ENCODE data around the gene TRAF7.
A peak's percentile ranks its signal among the peaks of the same experiment; 100 is the strongest.

The TRAF7 gene

GRCh38 chr16:2205104-2205966, 49.8 kb downstream of the TRAF7 start, which contains the start of gene MLST8:
Gene MLST8, plus strand, starts transcription at chr16:2205454. Its CDS starts 632 bp downstream, at chr16:2206086.
- DNase-seq: peak; percentile 78 to 90

DNA sequence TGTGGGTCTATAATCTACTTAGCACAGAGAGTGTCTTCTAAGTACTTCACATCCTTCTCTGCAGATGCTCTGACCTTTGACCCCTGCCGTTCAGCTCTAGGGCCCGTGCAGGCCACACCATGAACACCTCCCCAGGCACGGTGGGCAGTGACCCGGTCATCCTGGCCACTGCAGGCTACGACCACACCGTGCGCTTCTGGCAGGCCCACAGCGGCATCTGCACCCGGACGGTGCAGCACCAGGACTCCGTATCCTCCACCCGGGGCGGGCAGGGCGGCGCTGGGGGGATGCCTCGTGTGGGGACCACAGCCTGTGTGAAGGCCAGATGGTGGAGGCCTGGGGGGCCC, 50.4 kb downstream of the TRAF7 start:
- no peak for DNase-seq

DNA sequence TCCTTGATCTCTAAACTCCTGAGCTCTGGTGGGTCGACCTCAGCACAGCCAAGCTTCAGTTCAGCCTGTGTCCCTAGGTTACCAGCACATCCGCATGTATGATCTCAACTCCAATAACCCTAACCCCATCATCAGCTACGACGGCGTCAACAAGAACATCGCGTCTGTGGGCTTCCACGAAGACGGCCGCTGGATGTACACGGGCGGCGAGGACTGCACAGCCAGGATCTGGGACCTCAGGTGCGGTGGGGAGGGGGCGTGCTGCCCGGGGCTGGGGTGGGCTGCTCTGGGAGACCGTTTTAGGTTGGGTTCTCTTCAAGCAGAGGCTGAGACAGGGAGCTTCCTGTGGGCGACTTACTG, 50.8 kb downstream of the TRAF7 start:
- DNase-seq: no peak

GRCh38 chr16:2206780-2207433, 51.3 kb downstream of the TRAF7 start:
- no peak for DNase-seq

DNA sequence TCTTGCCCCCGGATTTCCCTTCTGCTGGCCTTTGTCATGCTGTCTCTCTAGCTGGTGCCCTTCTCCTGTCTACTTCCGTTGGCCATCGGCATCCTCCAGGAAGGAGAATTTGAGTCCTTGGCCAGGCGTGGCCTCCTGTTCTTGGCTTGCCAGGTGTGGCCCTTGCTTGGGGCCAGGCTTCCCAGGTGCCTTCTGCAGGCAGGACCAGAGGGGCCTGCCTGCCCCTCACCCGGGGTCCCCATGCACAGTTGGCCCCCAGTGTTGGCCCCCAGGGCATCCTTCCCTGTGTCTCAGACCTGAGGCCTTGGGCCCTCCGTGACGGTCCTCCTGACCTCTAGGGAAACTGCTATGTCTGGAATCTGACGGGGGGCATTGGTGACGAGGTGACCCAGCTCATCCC, 52.3 kb downstream of the TRAF7 start:
- no peak for DNase-seq

DNA sequence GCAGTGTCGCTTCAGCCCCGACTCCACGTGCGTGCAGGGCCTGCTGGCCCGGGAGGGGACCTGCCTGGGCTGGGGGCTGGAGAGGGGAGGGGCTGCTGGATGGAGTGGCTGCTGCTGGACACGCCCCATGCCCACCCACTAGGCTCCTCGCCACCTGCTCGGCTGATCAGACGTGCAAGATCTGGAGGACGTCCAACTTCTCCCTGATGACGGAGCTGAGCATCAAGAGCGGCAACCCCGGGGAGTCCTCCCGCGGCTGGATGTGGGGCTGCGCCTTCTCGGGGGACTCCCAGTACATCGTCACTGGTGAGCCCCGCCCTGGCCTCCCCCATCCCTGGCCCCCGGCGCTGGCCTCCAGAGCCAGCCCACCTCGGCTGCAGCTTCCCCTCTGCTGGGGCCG, 52.7 kb downstream of the TRAF7 start:
- no peak for DNase-seq

- no peak for DNase-seq
Observed at GRCh38 chr16:2208772-2209171, 53.2 kb downstream of the TRAF7 start.

DNA sequence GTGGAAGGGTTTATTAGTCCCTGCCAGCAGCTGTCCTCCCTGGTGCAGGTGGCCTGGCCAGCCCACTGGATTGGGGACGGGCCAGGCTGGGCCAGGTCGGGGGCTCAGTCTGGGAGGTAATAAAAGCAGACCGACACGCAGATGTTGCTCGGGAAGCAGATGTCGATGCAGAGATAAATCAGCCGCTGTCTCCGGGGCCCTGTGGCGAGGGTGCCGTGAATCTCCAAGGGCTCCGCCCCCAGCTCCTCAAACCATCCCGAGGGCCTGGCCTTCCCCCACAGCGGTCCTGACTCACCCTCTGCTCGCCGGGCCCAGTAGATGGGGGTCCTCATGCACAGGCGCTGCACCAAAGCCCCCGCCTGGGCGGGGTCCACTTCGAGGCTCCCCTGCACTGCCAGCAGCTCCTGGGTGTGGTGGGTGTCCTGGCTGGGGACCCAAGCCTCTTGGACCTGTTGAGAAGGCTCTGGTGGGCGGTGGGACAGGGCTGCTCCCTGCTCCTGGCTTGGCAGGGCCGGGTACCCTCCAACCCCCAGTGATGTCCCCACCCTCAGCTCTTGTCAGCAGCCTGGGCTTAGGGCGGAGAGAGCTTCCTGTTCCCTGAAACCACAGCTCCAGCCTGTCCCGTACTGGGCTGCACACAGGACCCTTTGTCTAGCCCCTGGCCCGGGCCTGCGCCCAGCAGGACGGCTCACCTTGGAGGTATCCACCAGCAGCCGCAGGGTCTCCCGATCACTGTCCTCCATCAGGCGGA, 53.9 kb downstream of the TRAF7 start:
- no peak for DNase-seq

GRCh38 chr16:2210009-2210332, 54.4 kb downstream of the TRAF7 start:
- no peak for DNase-seq

- DNase-seq: no peak
Observed at GRCh38 chr16:2210386-2211365, 55.1 kb downstream of the TRAF7 start, which contains the start of gene BRICD5. Gene BRICD5, minus strand, starts transcription at chr16:2210863. Its CDS starts 30 bp downstream, at chr16:2210833.

DNA sequence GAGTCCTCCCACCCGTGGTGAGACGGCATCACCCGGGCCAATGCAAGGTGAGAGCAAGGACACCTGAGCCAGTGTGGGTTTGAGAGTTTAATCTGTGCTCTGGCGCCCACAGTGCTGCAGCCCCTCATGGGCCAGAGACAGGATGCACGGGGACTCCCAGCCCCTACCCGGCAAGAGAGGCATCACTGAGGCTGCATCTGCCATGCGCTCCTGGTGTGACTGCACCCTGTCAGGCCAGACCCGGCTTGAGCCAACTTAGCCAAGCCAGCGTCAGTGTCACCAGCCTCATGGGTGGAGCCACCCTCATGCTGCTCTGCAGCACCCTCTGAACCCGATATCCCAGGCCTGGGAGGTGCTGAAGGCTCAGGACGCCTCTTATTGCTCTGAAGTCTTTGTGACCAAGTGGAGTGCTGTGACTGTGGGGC, 56.4 kb downstream of the TRAF7 start:
- no peak for DNase-seq

DNA sequence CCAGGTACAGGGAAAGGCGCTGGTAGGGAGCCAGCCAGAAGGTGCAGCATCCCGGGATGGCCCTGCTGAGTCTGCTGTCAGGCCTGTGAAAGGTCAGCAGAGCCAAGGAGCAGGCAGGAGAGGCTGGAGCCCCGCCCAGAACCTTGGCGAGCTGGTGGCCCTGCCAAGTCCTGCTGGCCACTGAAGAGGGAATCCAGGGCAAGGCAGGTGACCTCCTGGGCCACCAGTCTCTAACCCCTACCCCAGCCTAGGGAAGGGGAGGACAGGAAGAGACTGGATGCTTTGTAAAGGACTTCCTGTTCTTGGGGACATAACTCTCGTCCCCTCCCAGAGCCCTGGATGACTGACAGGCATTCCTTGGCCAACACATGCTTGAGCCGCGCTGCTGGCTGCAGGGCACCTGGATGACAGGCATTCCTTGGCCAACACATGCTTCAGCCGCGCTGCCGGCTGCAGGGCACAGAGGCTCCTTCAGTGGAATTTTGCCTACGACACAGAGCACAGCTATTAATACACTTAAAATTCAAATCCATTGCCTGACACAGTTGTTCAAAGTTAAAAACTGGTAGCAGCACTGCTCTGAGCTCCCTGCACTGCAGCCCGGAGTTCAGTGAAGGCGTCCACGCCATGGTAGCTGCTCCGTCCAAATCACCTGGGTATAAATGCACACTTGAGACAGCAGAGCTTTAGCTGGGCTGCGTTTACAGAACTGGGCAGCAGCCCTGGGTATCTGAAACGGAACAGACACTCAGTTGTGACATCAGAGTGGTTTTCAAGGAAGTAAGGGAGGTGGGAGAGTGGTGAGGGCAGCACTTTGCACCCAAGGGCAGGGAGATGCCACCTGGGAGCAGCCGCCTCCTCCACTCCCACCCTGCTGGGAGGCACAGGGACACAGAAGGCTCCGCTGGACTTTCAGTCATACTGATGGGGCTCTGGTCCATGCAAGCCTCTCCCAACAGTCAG, 57.1 kb downstream of the TRAF7 start:
- no peak for DNase-seq

DNA sequence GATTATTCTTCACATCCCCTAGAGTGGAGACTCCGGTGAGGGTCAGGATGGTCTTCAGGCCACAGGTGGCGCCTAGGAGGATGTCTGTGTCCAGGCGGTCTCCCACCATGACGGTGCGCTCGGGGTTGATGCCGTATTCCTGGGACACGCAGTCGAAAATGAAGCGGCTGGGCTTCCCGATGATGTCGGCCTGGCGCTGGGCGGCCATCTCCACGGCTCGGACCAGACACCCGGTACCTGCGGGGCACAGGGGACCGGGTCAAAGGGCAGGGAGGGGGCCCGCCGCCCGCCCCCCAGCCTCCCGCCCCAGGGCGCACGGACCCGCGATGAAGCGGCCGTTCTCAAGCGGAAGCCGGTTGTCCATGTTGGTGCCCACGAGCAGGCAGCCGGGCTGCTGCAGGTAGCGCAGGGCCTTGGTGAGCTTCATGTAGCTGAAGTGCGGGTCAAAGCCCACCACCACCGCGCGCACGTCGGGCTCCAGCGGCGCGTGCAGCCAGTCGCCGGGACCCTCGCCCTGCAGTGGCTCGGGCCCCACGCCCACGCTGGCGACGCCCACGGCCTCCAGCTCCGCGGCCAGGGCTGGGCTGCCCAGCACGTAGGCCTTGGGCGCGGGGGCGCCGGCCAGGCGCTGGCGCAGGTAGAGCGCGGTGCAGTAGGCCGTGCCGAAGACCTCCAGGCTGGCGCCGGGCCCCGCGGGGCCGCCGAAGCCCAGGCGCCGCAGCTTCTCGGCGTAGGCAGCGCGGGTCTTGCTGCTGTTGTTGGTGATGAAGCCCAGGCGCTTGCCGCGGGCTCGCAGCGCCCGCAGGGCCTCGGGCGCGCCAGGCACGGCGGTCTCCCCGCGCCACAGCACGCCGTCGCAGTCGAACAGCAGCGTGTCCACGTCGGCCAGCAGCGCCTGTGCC, 58.5 kb downstream of the TRAF7 start:
- DNase-seq: no peak

- DNase-seq: no peak
Observed at GRCh38 chr16:2214719-2214968, 59.1 kb downstream of the TRAF7 start, which contains the start of gene PGP. Gene PGP, minus strand, starts transcription at chr16:2214840. Its CDS starts 63 bp downstream, at chr16:2214777.

- no peak for DNase-seq
Observed at GRCh38 chr16:2216330-2216729, 60.7 kb downstream of the TRAF7 start.

GRCh38 chr16:2223221-2223941, 67.8 kb downstream of the TRAF7 start, which contains the start of gene E4F1:
Gene E4F1, plus strand, starts transcription at chr16:2223591. Its CDS starts 23 bp downstream, at chr16:2223614.
- peak; percentile 98 for DNase-seq

DNA sequence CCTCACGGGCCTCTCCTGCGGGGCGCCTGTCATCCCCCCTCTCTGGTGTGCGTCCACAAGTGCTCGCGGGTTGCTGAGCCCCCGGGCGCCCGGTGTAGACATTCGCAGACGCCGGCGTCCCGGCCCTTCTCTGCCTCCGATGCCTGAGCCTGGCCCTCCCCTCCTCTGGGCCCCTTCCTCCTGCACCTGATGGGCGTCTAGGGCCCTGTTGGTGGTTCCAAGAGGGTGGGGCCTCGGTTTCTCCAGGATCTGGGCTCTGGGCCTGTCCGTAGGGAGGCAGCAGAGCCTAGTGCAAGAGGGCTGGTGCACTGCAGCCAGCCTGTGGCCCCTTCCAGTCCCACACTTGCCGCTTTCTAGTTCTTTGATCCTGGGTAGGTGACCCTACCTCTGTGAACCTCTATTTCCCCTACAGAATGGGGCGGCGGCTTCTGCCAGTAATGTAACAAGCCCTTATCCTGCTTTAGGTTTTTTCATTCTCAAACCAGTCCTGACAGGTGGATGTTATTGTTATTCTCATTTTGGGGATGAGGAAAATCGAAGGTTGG, 68.4 kb downstream of the TRAF7 start:
- DNase-seq: no peak

DNA sequence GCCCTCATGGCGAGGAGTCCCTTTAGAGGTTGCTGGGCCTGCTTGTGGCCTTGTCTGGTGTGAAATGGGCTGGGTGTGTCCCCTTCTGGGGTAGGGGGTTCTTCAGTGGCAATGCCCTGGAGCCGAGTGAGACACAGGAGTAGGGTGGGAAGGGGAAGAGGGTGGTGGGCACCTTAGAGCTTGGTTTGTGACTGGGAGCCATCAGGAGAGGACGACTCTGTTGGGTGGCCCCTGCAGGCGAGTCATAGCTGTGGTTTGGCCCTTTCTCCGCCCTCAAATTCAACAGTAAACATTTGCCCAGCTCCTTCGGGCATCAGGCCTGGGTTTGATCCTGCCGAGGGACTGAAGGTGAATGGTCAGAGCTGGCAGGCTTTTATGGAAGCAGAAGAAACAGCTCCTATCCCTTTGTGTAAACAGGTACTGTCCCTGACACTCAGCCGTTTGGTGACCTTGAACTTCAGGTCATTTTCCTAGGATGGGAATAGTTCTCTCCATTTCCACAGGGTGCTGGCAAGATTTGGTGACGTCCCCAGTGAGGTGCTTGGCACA, 70.7 kb downstream of the TRAF7 start:
- no peak for DNase-seq

DNA sequence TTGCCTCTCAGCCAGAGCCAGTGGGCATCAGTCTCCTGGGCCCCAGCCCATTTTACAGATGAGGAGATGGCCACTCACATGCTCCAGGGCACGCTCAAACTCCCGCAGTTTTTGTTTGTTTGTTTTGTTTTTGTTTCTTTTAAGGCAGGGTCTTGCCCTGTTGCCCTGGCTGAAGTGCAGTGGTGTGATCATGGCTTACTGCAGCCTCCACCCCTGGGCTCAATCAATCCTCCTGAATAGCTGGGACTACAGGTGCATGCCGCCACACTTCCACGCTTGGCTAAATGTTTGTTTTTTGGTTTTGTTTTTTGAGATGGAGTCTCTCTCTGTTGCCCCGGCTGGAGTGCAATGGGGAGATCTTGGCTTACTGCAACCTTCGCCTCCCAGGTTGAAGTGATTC, 71.3 kb downstream of the TRAF7 start:
- no peak for DNase-seq

All from hippocampal formation (tissue), 2 donors.